HEK293 (cell line): ENCODE data around the gene S100A12.

Experiments used
- CTCF ChIA-PET: fragments of 350-600 bp; formaldehyde crosslinking; extraction: SDS; loops from one replicate; lab custom pipeline; 2021; ENCODE audit warnings: antibody characterized with exemption; lab: Yijun Ruan, JAX
- POLR2A ChIA-PET: fragments of 300-600 bp; formaldehyde crosslinking; extraction: SDS; loops from one replicate; lab custom pipeline; 2020; ENCODE audit warnings: antibody characterized with exemption, inconsistent platforms; lab: Yijun Ruan, JAX
- H3K27ac ChIP-seq: fragments of 200-500 bp; sonication (Bioruptor generic); 2 replicates; pipeline ENCODE4 v1.5.1; 2014; ENCODE audit warnings: low read depth, low read length, control low read depth, inconsistent platforms; ENCODE audit errors: extremely low read depth
- H3K36me3 ChIP-seq, 2 experiments: fragments of 200-500 bp in 1 of 2; sonication (Bioruptor generic) in 1 of 2; 1 replicate in 1 of 2; 2 replicates in 1 of 2; pipeline ENCODE4 v1.5.1; 2014 to 2017; ENCODE audit warnings: inconsistent platforms in 2 of 2, low read length in 2 of 2; ENCODE audit not compliant: control insufficient read depth in 2 of 2, insufficient read depth in 1 of 2
- H3K4me1 ChIP-seq: fragments of 200-500 bp; sonication (Bioruptor generic); 2 replicates; pipeline ENCODE4 v1.5.1; 2014; ENCODE audit warnings: mild to moderate bottlenecking, low read length, inconsistent platforms; ENCODE audit not compliant: control insufficient read depth, insufficient read depth
- H3K4me3 ChIP-seq: 2 replicates; pipeline ENCODE4 v1.5.1; 2011; ENCODE audit warnings: low read depth, mild to moderate bottlenecking, control low read depth, low read length, moderate library complexity
- H3K9me3 ChIP-seq: fragments of 200-500 bp; sonication (Bioruptor generic); 2 replicates; pipeline ENCODE4 v1.5.1; 2014; ENCODE audit warnings: low read depth, low read length, inconsistent platforms; ENCODE audit not compliant: control insufficient read depth, insufficient read depth
- OVOL3 ChIP-seq: fragments of 450-650 bp; formaldehyde crosslinking; IDR thresholded peaks from 2 replicates; pipeline ENCODE4 v1.5.1; 2016; ENCODE audit warnings: missing biosample characterization, missing genetic modification characterization
- TRIM28 ChIP-seq: IDR thresholded peaks from 2 replicates; pipeline ENCODE4 v1.6.1; 2011; ENCODE audit warnings: low read length, control low read depth, borderline replicate concordance
- ZNF133 ChIP-seq: fragments of 450-650 bp; formaldehyde crosslinking; IDR thresholded peaks from 2 replicates; pipeline ENCODE4 v1.5.1; 2016; ENCODE audit warnings: missing biosample characterization, missing genetic modification characterization
- ZNF501 ChIP-seq: fragments of 450-650 bp; formaldehyde crosslinking; IDR thresholded peaks from 2 replicates; pipeline ENCODE4 v1.5.1; 2016; ENCODE audit warnings: missing biosample characterization, missing genetic modification characterization
- ZNF530 ChIP-seq: fragments of 450-650 bp; formaldehyde crosslinking; IDR thresholded peaks from 2 replicates; pipeline ENCODE4 v1.5.1; 2016; ENCODE audit warnings: low read depth, missing biosample characterization, missing genetic modification characterization
- ZNF585B ChIP-seq: fragments of 450-650 bp; formaldehyde crosslinking; IDR thresholded peaks from 2 replicates; pipeline ENCODE4 v1.5.1; 2016; ENCODE audit warnings: missing biosample characterization, missing genetic modification characterization
- ZNF777 ChIP-seq: fragments of 450-650 bp; formaldehyde crosslinking; IDR thresholded peaks from 2 replicates; pipeline ENCODE4 v1.5.1; 2017; ENCODE audit warnings: missing biosample characterization, missing genetic modification characterization, borderline replicate concordance
- ZNF837 ChIP-seq: fragments of 450-650 bp; formaldehyde crosslinking; IDR thresholded peaks from 2 replicates; pipeline ENCODE4 v1.5.1; 2016; ENCODE audit warnings: missing biosample characterization, missing genetic modification characterization

S100A12 gene

GRCh38 chr1:153336650-153337049 is 38.8 kb downstream of the S100A12 start (continued):
- TF ChIP-seq ZNF837 (tag by site-specific recombination) = no peak

GRCh38 chr1:153333902-153334301 is 41.5 kb downstream of the S100A12 start:
- Histone ChIP-seq H3K4me1 (no peaks in the 10 kb centered on the region), H3K4me3 (no peak overlapping the region), H3K36me3 (no peaks in the 10 kb centered on the region), H3K9me3 (no peaks in the 10 kb centered on the region), H3K27ac (no peak overlapping the region)
- ChIA-PET CTCF (interaction anchor here (2.1 kb wide), 1 partner anchor 18 kb away, joined by 11 read pairs; no protein-coding TSS in a partner anchor), POLR2A (no interaction called here)
- TF ChIP-seq ZNF777 (tag by site-specific recombination) (no peak), ZNF585B (tag by site-specific recombination) (no peak), ZNF133 (tag by site-specific recombination) (no peak), ZNF530 (tag by site-specific recombination) (no peak), TRIM28 (no peak), OVOL3 (tag by site-specific recombination) (no peak)

- H3K27ac ChIP-seq = no peak overlapping the region
- no peaks in the 10 kb centered on the region for H3K4me1 ChIP-seq
- no peak for TF ChIP-seq ZNF501 (tag by site-specific recombination)
- CTCF ChIA-PET = interaction anchor here (0.7 to 1.1 kb wide), 2 partner anchors 28 to 785 kb away, joined by 3 to 7 read pairs; no protein-coding TSS in a partner anchor
- no peak overlapping the region for H3K4me3 ChIP-seq
- POLR2A ChIA-PET = no interaction called here
- H3K36me3 ChIP-seq = no peaks in the 10 kb centered on the region
- no peaks in the 10 kb centered on the region for H3K9me3 ChIP-seq
Measured at GRCh38 chr1:153324912-153325311, 50.5 kb downstream of the S100A12 start.
